ENCODE data around the gene CLNK. TPM values are rescaled to one million over a fixed set of nuclear protein-coding genes. Genes with fewer than 3 reads are reported as not detected.
"Not testable (repeated sequence)": the region's sequence is repeated elsewhere in the genome, so short reads cannot be mapped to it uniquely, and the experiment has no call there.

CLNK gene
- total RNA-seq, 1 experiment from 2014 or later = not detected

- TF ChIP-seq POLR2AphosphoS5 (IDR thresholded peaks at IDR 0.05; ENCODE audit: low read depth, low read length) (no peak), ZFX (IDR thresholded peaks at IDR 0.05) (no peak)
These were observed 109.2 kb downstream of the CLNK start (continued) for GRCh38 chr4:10575414-10575813.

- CTCF ChIA-PET; H4K20me1 ChIP-seq (ENCODE audit: insufficient read depth); H3K27ac ChIP-seq (ENCODE audit: low read depth, low read length); intact Hi-C loops (cut with micrococcal nuclease); BruUV-seq (replicated peaks); H2AFZ ChIP-seq (ENCODE audit: low read depth, low read length, poor library complexity, severe bottlenecking); H3K4me2 ChIP-seq (ENCODE audit: low read length); H3K79me2 ChIP-seq (ENCODE audit: insufficient read depth, low read length); H3K27me3 ChIP-seq (ENCODE audit: insufficient read depth, low read length); H3K9me3 ChIP-seq (ENCODE audit: control insufficient read depth in 1 of 2, insufficient read depth in 1 of 2, low read depth in 1 of 2, low read length in 2 of 2); ATAC-seq; H3K4me1 ChIP-seq (ENCODE audit: control insufficient read depth in 1 of 2, insufficient read depth in 2 of 2, low read length in 2 of 2); H3K9me2 ChIP-seq (ENCODE audit: insufficient read depth); POLR2A ChIA-PET; H3K36me3 ChIP-seq (ENCODE audit: control insufficient read depth in 1 of 2, insufficient read depth in 2 of 2, low read length in 2 of 2); RAD21 ChIA-PET (ENCODE audit: low non-redundant PET in 1 of 2, low total read pairs in 2 of 2, uncharacterized antibody in 2 of 2, unreplicated experiment in 2 of 2); H3K9ac ChIP-seq (ENCODE audit: low read length); H3K4me3 ChIP-seq (replicated peaks in 1 of 2; ENCODE audit: low read depth in 1 of 2, low read length in 2 of 2); DNase-seq (ENCODE audit: low read depth, low spot score): not testable (repeated sequence)
These were observed 110.0 kb downstream of the CLNK start for GRCh38 chr4:10574553-10574952.

- no peak overlapping the region for H3K4me2 ChIP-seq (ENCODE audit: low read length)
- H3K4me3 ChIP-seq (replicated peaks in 1 of 2; ENCODE audit: low read depth in 1 of 2, low read length in 2 of 2) = no peak overlapping the region
- no peaks in the 10 kb centered on the region for H3K36me3 ChIP-seq (ENCODE audit: control insufficient read depth in 1 of 2, insufficient read depth in 2 of 2, low read length in 2 of 2)
- H3K9ac ChIP-seq (ENCODE audit: low read length) = no peak overlapping the region
- ATAC-seq = no peak
- H3K4me1 ChIP-seq (ENCODE audit: control insufficient read depth in 1 of 2, insufficient read depth in 2 of 2, low read length in 2 of 2) = no peaks in the 10 kb centered on the region
- H3K79me2 ChIP-seq (ENCODE audit: insufficient read depth, low read length) = no peaks in the 10 kb centered on the region
- no peaks in the 10 kb centered on the region for H3K9me3 ChIP-seq (ENCODE audit: control insufficient read depth in 1 of 2, insufficient read depth in 1 of 2, low read depth in 1 of 2, low read length in 2 of 2)
- RAD21 ChIA-PET (ENCODE audit: low non-redundant PET in 1 of 2, low total read pairs in 2 of 2, uncharacterized antibody in 2 of 2, unreplicated experiment in 2 of 2) = no interaction called here
- no peaks in the 10 kb centered on the region for H3K9me2 ChIP-seq (ENCODE audit: insufficient read depth)
- CTCF ChIA-PET = interaction anchor here (0.9 kb wide), 1 partner anchor 10 kb away, joined by 3 read pairs; no protein-coding TSS in a partner anchor
- POLR2A ChIA-PET = interaction anchor here (0.6 kb wide), 1 partner anchor 454 kb away, joined by 5 read pairs; no protein-coding TSS in a partner anchor
- intact Hi-C loops (cut with micrococcal nuclease) = no loop called here
- H3K27me3 ChIP-seq (ENCODE audit: insufficient read depth, low read length) = no peaks in the 10 kb centered on the region
- H4K20me1 ChIP-seq (ENCODE audit: insufficient read depth) = no peaks in the 10 kb centered on the region
- BruUV-seq (replicated peaks) = no TSS peak
- no peak overlapping the region for H3K27ac ChIP-seq (ENCODE audit: low read depth, low read length)
- no peak for DNase-seq (ENCODE audit: low read depth, low spot score)
- H2AFZ ChIP-seq (ENCODE audit: low read depth, low read length, poor library complexity, severe bottlenecking) = no peak overlapping the region
- TF ChIP-seq ELF1 (IDR thresholded peaks at IDR 0.05; ENCODE audit: borderline replicate concordance, low read depth) = no peak
- TF ChIP-seq POLR2A (IDR thresholded peaks at IDR 0.05; ENCODE audit: borderline replicate concordance, extremely low read depth, insufficient read depth, insufficient read length) = no peak
- TF ChIP-seq REST (IDR thresholded peaks at IDR 0.05; ENCODE audit: low read depth) = no peak
- TF ChIP-seq CEBPB (IDR thresholded peaks at IDR 0.05; ENCODE audit: low read depth) = no peak
- TF ChIP-seq EZH2phosphoT487 (IDR thresholded peaks at IDR 0.05; ENCODE audit: borderline replicate concordance) = no peak
- TF ChIP-seq EZH2 (IDR thresholded peaks at IDR 0.05) = no peak
- TF ChIP-seq ZBTB33 (IDR thresholded peaks at IDR 0.05; ENCODE audit: extremely low read depth, insufficient replicate concordance, low read length) = no peak
- TF ChIP-seq CTCF (IDR thresholded peaks at IDR 0.05 in 2 of 3, conservative IDR thresholded peaks at IDR 0.05 in 1 of 3; ENCODE audit: borderline replicate concordance in 1 of 3, insufficient read depth in 1 of 3, low read depth in 2 of 3, low read length in 2 of 3) = no peak
- no peak for TF ChIP-seq SP1 (IDR thresholded peaks at IDR 0.05; ENCODE audit: low read depth)
- no peak for TF ChIP-seq SRF (IDR thresholded peaks at IDR 0.05; ENCODE audit: low read depth)
These were observed 112.7 kb downstream of the CLNK start for GRCh38 chr4:10571909-10572308.

Measured in HCT116 (cell line).